KMS-11 (cell line): ENCODE results near the gene APOL3.
"Not testable (repeated sequence)": the region's sequence is repeated elsewhere in the genome, so short reads cannot be mapped to it uniquely, and the experiment has no call there.

Experiments
- H2AFZ ChIP-seq: fragments of 200-600 bp; sonication (generic); 2 replicates; pipeline ENCODE4 v1.6.1; 2016; ENCODE audit warnings: antibody characterized with exemption, mixed run types, low read depth
- H3K27ac ChIP-seq: fragments of 200-600 bp; sonication (generic); 2 replicates; pipeline ENCODE4 v1.6.1; 2016; ENCODE audit warnings: mild to moderate bottlenecking, mixed run types
- H3K27me3 ChIP-seq: fragments of 200-600 bp; sonication (generic); 2 replicates; pipeline ENCODE4 v1.6.1; 2017; ENCODE audit warnings: mild to moderate bottlenecking, low read depth, mixed run types, moderate library complexity; ENCODE audit not compliant: insufficient read depth
- H3K36me3 ChIP-seq: fragments of 200-600 bp; sonication (generic); 2 replicates; pipeline ENCODE4 v1.6.1; 2017; ENCODE audit warnings: mild to moderate bottlenecking, mixed run types; ENCODE audit not compliant: insufficient read depth
- H3K4me1 ChIP-seq: fragments of 200-600 bp; sonication (generic); 2 replicates; pipeline ENCODE4 v1.6.1; 2016; ENCODE audit warnings: mild to moderate bottlenecking, low read depth, mixed run types; ENCODE audit not compliant: poor library complexity, severe bottlenecking
- H3K4me2 ChIP-seq: fragments of 200-600 bp; sonication (generic); 2 replicates; pipeline ENCODE4 v1.7.0; 2016; ENCODE audit warnings: mild to moderate bottlenecking, mixed run types
- H3K4me3 ChIP-seq: fragments of 200-600 bp; sonication (generic); IDR thresholded peaks from 2 replicates; pipeline ENCODE4 v1.6.1; 2017; ENCODE audit warnings: low read depth, low read length, mixed read lengths; ENCODE audit not compliant: insufficient read depth
- H3K79me2 ChIP-seq: fragments of 200-600 bp; sonication (generic); 2 replicates; pipeline ENCODE4 v1.6.1; 2016; ENCODE audit warnings: low read depth, mixed run types; ENCODE audit not compliant: insufficient read depth
- H3K9ac ChIP-seq: fragments of 200-600 bp; sonication (generic); 2 replicates; pipeline ENCODE4 v1.6.1; 2016; ENCODE audit warnings: mild to moderate bottlenecking, mixed run types
- H4K20me1 ChIP-seq: fragments of 200-600 bp; sonication (generic); 2 replicates; pipeline ENCODE4 v1.6.1; 2016; ENCODE audit warnings: mild to moderate bottlenecking, mixed run types; ENCODE audit not compliant: insufficient read depth
- CTCF ChIP-seq: fragments of 200-600 bp; sonication (generic); conservative IDR thresholded peaks from 2 replicates; pipeline ENCODE4 v1.6.1; 2017; ENCODE audit warnings: low read depth, mild to moderate bottlenecking, antibody characterized with exemption, low read length, moderate library complexity, mixed read lengths

APOL3 gene, protein sequence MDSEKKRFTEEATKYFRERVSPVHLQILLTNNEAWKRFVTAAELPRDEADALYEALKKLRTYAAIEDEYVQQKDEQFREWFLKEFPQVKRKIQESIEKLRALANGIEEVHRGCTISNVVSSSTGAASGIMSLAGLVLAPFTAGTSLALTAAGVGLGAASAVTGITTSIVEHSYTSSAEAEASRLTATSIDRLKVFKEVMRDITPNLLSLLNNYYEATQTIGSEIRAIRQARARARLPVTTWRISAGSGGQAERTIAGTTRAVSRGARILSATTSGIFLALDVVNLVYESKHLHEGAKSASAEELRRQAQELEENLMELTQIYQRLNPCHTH

GRCh38 chr22:36160499-36160942 is at the start of gene APOL3:
Gene APOL3 (minus strand): TSS chr22:36160755. CDS start chr22:36149055, 11,700 bp downstream.
- H3K27ac ChIP-seq = peak within 1 kb of the TSS; percentile 72
- H3K36me3 ChIP-seq = no peaks in the 10 kb centered on the region
- peaks cover 76% of the 10 kb centered on the region for H3K4me1 ChIP-seq
- no peaks in the 10 kb centered on the region for H3K27me3 ChIP-seq
- peak within 1 kb of the TSS; percentile 87 for H3K4me2 ChIP-seq
- H3K9ac ChIP-seq = peak within 1 kb of the TSS; percentile 45; the same call in 1 of the 2 replicates
- no peaks in the 10 kb centered on the region for H4K20me1 ChIP-seq
- TF ChIP-seq CTCF = no peak
- H3K4me3 ChIP-seq = no peak within 1 kb of the TSS
- peak within 1 kb of the TSS; percentile 74 for H2AFZ ChIP-seq
- no peaks in the 10 kb centered on the region for H3K79me2 ChIP-seq

DNA sequence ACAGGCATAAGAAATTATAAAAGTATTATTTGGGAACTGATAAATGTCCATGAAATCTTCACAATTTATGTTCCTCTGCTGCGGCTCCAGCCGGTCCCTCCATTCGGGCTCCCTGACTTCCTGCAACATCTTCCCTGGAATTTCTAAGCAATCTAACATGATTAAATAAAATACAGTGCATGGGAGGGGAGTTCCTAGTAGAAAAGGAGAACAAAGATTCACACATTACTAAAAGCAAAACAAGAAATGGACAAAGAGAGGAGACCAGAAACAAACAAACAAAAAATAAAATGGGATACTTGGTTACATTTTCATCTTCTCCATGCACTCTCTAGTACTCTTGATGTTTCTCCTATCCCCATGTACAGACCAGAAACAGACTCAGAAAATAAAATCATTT is 49.7 kb upstream of the APOL3 start:
- Histone ChIP-seq H4K20me1 (no peaks in the 10 kb centered on the region), H3K36me3 (no peaks in the 10 kb centered on the region), H3K79me2 (no peaks in the 10 kb centered on the region), H3K4me3 (no peak overlapping the region), H2AFZ (no peak overlapping the region), H3K9ac (no peak overlapping the region), H3K4me1 (peaks cover 20% of the 10 kb centered on the region), H3K4me2 (no peak overlapping the region), H3K27me3 (no peaks in the 10 kb centered on the region), H3K27ac (no peak overlapping the region)
- TF ChIP-seq CTCF = no peak

DNA sequence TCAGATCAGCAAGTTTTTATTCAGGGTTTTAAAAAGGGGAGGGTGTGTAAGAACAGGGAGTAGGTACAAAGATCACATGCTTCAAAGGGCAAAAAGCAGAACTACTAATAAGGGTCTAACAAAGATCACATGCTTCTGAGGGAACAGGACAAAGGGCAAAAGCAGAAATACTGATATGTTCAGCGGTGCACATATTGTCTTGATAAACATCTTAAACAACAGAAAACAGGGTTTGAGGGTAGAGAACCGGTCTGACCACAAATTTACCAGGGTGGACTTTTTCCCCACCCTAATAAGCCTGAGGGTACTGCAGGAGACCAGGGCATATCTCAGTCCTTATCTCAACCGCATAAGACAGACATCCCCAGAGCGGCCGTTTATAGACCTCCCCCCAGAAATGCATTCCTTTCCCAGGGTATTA is 48.9 kb upstream of the APOL3 start:
- not testable (repeated sequence) for H3K4me3 ChIP-seq, H3K27me3 ChIP-seq, H3K4me2 ChIP-seq, H3K79me2 ChIP-seq, H3K9ac ChIP-seq, H3K27ac ChIP-seq, H4K20me1 ChIP-seq, H3K36me3 ChIP-seq, H2AFZ ChIP-seq
- H3K4me1 ChIP-seq = peaks cover 20% of the 10 kb centered on the region

GRCh38 chr22:36208914-36209313 is 48.4 kb upstream of the APOL3 start:
- no peak overlapping the region for H3K4me2 ChIP-seq
- H3K79me2 ChIP-seq = no peaks in the 10 kb centered on the region
- no peak overlapping the region for H2AFZ ChIP-seq
- H3K9ac ChIP-seq = no peak overlapping the region
- peaks cover 20% of the 10 kb centered on the region for H3K4me1 ChIP-seq
- no peak for TF ChIP-seq CTCF
- no peaks in the 10 kb centered on the region for H3K36me3 ChIP-seq
- H3K27ac ChIP-seq = no peak overlapping the region
- no peaks in the 10 kb centered on the region for H4K20me1 ChIP-seq
- no peak overlapping the region for H3K4me3 ChIP-seq
- H3K27me3 ChIP-seq = no peaks in the 10 kb centered on the region

- Histone ChIP-seq H3K4me1 (peaks cover 20% of the 10 kb centered on the region), H3K9ac (no peak overlapping the region), H3K36me3 (no peaks in the 10 kb centered on the region), H3K4me2 (no peak overlapping the region), H4K20me1 (no peaks in the 10 kb centered on the region), H3K27ac (no peak overlapping the region), H3K27me3 (no peaks in the 10 kb centered on the region), H3K79me2 (no peaks in the 10 kb centered on the region), H3K4me3 (no peak overlapping the region), H2AFZ (no peak overlapping the region)
- no peak for TF ChIP-seq CTCF
These were observed 47.7 kb upstream of the APOL3 start for GRCh38 chr22:36208162-36208765.
